Thoracic aorta (tissue), 2 donors: Measurements from ENCODE around the gene SLCO2A1. TPM values are rescaled to one million over a fixed set of nuclear protein-coding genes. Genes with fewer than 3 reads are reported as not detected.

ENCODE experiments used
- ATAC-seq: fragments of 150-250 bp; one replicate; pipeline ENCODE4 v1.8.0; 2017; ENCODE audit warnings: low read depth; ENCODE audit not compliant: insufficient number of reproducible peaks, low FRiP score
- DNase-seq: peaks from one replicate; pipeline ENCODE4 v3.0.0-alpha.2; 2020; ENCODE audit warnings: low spot score
- H3K27ac ChIP-seq, 2 donors: fragments of 200-600 bp; sonication (generic); 1 replicate in 1 of 2; 2 replicates in 1 of 2; pipeline ENCODE4 v1.5.1; 2016; ENCODE audit warnings: mild to moderate bottlenecking in 2 of 2, moderate library complexity in 2 of 2
- H3K27me3 ChIP-seq: fragments of 200-600 bp; sonication (generic); replicated peaks from 2 replicates; pipeline ENCODE4 v1.6.0; 2016; ENCODE audit warnings: mild to moderate bottlenecking; ENCODE audit not compliant: insufficient read depth
- H3K36me3 ChIP-seq: fragments of 200-600 bp; sonication (generic); one replicate; pipeline ENCODE4 v1.5.1; 2016
- H3K4me1 ChIP-seq, 2 donors: fragments of 200-600 bp; sonication (generic); 1 replicate in 1 of 2; 2 replicates in 1 of 2; pipeline versions ENCODE4 v1.5.1 to v1.6.0; 2016; ENCODE audit warnings: low read depth in 2 of 2, mild to moderate bottlenecking in 1 of 2; ENCODE audit not compliant: control insufficient read depth in 1 of 2
- H3K4me3 ChIP-seq: fragments of 200-600 bp; sonication (generic); 2 replicates; pipeline ENCODE4 v1.5.1; 2016; ENCODE audit warnings: mild to moderate bottlenecking
- H3K9me3 ChIP-seq: fragments of 200-600 bp; sonication (generic); 2 replicates; pipeline ENCODE4 v1.5.1; 2016
- total RNA-seq, 2 donors: library from RNA; depleted of rRNA; stranded (reverse); fragments of >200 nt; gene quantifications; one replicate each; pipeline versions ENCODE4 v1.1.0 to v1.2.3, GENCODE V29; 2016
- TF ChIP-seq, protein P1 (sequence below): fragments of 200-600 bp; sonication (generic); IDR thresholded peaks from one replicate; pipeline ENCODE4 v1.5.1; 2019; ENCODE audit warnings: antibody characterized with exemption

SLCO2A1 gene
- total RNA-seq, 2 donors from 2014 or later = 7.9 to 115 TPM

DNA sequence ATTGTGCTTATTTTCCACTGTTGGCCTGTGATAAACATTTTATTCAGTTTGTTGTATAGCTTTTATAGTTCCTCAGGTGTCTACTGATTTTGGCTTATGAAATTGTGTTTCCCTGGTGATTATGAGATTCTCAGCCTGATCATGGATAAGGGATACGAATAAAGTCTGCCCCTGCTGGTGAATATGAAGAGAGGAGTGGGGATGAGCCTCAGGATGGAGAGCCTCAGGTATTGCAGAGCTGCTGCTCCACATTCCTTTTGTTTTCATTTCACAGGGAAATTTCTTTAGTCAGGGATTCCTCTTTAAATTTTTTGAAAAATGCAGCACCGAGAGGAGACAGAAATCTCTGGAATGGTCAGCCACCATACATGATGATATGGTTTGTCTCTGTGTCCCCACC, 119.3 kb downstream of the SLCO2A1 start:
- Histone ChIP-seq H3K27me3 (no peaks in the 10 kb centered on the region), H3K4me1 (no peaks in the 10 kb centered on the region), H3K4me3 (no peak overlapping the region), H3K36me3 (no peaks in the 10 kb centered on the region), H3K27ac (no peak overlapping the region), H3K9me3 (no peaks in the 10 kb centered on the region)
- TF ChIP-seq, protein P1, sequence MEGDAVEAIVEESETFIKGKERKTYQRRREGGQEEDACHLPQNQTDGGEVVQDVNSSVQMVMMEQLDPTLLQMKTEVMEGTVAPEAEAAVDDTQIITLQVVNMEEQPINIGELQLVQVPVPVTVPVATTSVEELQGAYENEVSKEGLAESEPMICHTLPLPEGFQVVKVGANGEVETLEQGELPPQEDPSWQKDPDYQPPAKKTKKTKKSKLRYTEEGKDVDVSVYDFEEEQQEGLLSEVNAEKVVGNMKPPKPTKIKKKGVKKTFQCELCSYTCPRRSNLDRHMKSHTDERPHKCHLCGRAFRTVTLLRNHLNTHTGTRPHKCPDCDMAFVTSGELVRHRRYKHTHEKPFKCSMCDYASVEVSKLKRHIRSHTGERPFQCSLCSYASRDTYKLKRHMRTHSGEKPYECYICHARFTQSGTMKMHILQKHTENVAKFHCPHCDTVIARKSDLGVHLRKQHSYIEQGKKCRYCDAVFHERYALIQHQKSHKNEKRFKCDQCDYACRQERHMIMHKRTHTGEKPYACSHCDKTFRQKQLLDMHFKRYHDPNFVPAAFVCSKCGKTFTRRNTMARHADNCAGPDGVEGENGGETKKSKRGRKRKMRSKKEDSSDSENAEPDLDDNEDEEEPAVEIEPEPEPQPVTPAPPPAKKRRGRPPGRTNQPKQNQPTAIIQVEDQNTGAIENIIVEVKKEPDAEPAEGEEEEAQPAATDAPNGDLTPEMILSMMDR = no peak
- DNase-seq (no peak), ATAC-seq (no peak)

DNA sequence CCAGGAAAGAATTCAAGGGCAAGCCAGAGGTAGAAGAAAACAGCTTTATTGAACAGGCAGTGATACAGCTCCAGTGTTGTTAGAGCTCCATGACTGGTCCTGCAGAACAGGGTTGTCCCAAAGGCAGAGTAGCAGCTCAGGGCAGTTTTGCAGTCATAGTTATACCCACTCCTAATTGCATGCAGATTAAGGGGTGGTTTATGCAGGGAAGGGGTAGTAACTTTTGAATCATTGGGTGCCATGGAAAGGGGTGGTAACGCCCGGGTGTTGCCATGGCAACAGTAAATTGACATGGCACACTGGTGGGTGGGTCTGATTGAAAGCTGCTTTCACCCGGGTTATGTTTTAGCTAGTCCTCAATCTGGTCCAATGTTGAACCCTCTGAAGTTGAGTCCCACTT, 124.3 kb downstream of the SLCO2A1 start:
- no peak overlapping the region for H3K4me3 ChIP-seq
- no peaks in the 10 kb centered on the region for H3K9me3 ChIP-seq
- no peak for DNase-seq
- no peaks in the 10 kb centered on the region for H3K27me3 ChIP-seq
- H3K36me3 ChIP-seq = no peaks in the 10 kb centered on the region
- H3K27ac ChIP-seq = no peak overlapping the region
- H3K4me1 ChIP-seq = no peaks in the 10 kb centered on the region
- TF ChIP-seq, protein P1 = no peak
- ATAC-seq = no peak

DNA sequence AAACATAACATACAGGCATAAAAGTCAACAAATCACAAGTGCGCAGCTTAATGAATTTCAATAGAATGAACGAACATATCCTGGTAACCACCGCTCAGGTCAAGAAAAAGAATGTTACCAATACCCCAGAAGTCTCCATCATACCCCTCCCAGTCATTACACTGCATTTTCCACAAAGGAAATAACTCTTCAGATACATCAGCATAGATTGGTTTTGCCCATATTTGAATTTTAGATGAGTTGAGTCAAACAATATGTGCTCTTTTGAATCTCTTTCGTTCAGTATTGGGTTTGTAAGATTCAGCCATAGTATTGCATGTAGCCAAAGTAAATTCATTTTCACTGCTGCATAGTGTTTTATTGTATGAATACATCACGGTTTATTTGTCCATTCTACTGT, 127.9 kb downstream of the SLCO2A1 start:
- ATAC-seq = no peak
- TF ChIP-seq, protein P1 = no peak
- Histone ChIP-seq H3K9me3 (no peaks in the 10 kb centered on the region), H3K4me1 (no peaks in the 10 kb centered on the region), H3K4me3 (no peak overlapping the region), H3K36me3 (no peaks in the 10 kb centered on the region), H3K27ac (no peak overlapping the region), H3K27me3 (no peaks in the 10 kb centered on the region)
- no peak for DNase-seq

DNA sequence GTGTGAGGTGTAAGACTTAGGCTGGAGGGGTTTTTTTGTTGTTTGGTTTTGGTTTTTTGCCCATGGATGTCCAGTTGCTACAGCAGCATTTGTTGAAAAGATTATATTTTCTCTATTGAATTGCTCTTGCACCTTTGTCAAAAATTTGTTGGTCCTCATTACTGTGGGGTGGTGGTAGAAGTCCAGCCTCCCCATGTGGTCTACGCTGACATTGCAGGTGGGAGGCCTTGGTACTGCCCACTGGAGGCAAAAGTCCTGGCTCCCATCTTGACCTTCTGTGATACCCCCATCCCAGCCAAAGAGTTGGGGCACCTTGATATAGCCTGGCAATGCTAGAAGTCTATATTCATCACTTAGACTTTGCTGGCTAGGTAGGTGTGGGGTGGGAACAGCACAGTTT, 128.6 kb downstream of the SLCO2A1 start:
- H3K27me3 ChIP-seq = no peaks in the 10 kb centered on the region
- TF ChIP-seq, protein P1 = no peak
- no peak overlapping the region for H3K27ac ChIP-seq
- no peak overlapping the region for H3K4me3 ChIP-seq
- ATAC-seq = no peak
- H3K9me3 ChIP-seq = no peaks in the 10 kb centered on the region
- DNase-seq = no peak
- H3K36me3 ChIP-seq = no peaks in the 10 kb centered on the region
- no peaks in the 10 kb centered on the region for H3K4me1 ChIP-seq

DNA sequence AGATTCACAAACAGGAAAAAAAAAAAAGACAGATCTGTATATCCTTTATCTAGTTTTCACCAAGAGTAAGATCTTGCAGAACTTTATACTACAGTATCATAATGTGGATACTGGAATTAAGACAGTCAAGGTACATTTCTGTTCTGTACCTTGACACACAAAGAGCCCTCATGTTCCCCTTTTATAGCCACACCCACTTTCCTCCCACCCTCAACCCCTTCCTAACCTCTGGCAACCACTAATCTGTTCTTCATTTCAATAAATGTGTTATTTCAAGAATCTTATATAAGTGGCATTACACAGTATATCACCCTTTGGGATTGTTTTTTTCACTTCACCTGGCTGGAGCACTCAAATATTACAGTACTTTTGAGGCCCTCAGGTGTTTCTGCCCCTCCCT, 130.4 kb downstream of the SLCO2A1 start:
- Histone ChIP-seq H3K27me3 (no peaks in the 10 kb centered on the region), H3K4me1 (peaks cover 0 to 6% of the 10 kb centered on the region in 2 donors), H3K9me3 (no peaks in the 10 kb centered on the region), H3K36me3 (no peaks in the 10 kb centered on the region), H3K4me3 (no peak overlapping the region), H3K27ac (no peak overlapping the region)
- ATAC-seq (no peak), DNase-seq (no peak)
- TF ChIP-seq, protein P1 = no peak
